T-helper 17 cell (primary cell): ENCODE measurements around the gene LRRC73. TPM values are rescaled to one million over a fixed set of nuclear protein-coding genes. Genes with fewer than 3 reads are reported as not detected.
"Not testable (repeated sequence)": the region's sequence is repeated elsewhere in the genome, so short reads cannot be mapped to it uniquely, and the experiment has no call there.

Experiments
- ATAC-seq: fragments of 150-1000 bp; cut with Tn5 transposase; 2 replicates; pipeline ENCODE4 v1.10.0; 2021; ENCODE audit warnings: mild to moderate bottlenecking, moderate library complexity
- DNase-seq, 3 donors: peaks; one replicate each; pipeline versions ENCODE4 v3.0.0 to v3.0.0-alpha.2; 2020 to 2021
- H3K9me3 ChIP-seq: one replicate; pipeline ENCODE4 v1.7.0; 2013; ENCODE audit warnings: low read length, mild to moderate bottlenecking; ENCODE audit not compliant: control insufficient read depth, poor library complexity, severe bottlenecking
- H3K27ac Mint-ChIP-seq: one replicate; pipeline ENCODE4 v1.8.0; 2022; ENCODE audit warnings: mild to moderate bottlenecking, moderate library complexity, mixed read lengths
- H3K27me3 Mint-ChIP-seq: one replicate; pipeline ENCODE4 v1.8.0; 2022; ENCODE audit warnings: mixed read lengths
- H3K36me3 Mint-ChIP-seq: one replicate; pipeline ENCODE4 v1.8.0; 2022; ENCODE audit warnings: low read depth, mixed read lengths
- H3K4me1 Mint-ChIP-seq: one replicate; pipeline ENCODE4 v1.8.0; 2022; ENCODE audit warnings: mild to moderate bottlenecking, mixed read lengths
- H3K4me3 Mint-ChIP-seq: one replicate; pipeline ENCODE4 v1.8.0; 2022; ENCODE audit warnings: mild to moderate bottlenecking, moderate library complexity, mixed read lengths
- total RNA-seq, 4 donors: library from RNA in 2 of 4; stranded (reverse) in 2 of 4; gene quantifications; one replicate each; pipeline ENCODE4 v1.2.3 and lab custom pipeline; 2022 to 2026

The LRRC73 gene, protein sequence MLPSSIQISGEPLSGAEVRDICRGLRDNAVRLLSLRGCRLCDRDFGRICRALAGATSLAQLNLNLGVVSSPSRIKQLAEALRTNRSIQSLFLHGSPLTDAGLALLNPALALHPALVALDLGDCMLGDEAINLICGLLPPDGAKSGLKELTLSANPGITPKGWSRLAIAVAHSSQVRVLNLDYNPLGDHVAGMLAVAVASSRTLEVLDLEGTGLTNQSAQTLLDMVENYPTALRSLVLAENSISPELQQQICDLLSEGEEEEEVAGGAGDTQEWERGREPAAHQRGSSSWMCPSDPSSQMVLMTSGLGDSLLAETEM
- total RNA-seq (under 1 TPM; 0.37 TPM), total RNA-seq (lab: John Stamatoyannopoulos, UW) (0.30 to 0.35 reads per million in 2 donors)

DNA sequence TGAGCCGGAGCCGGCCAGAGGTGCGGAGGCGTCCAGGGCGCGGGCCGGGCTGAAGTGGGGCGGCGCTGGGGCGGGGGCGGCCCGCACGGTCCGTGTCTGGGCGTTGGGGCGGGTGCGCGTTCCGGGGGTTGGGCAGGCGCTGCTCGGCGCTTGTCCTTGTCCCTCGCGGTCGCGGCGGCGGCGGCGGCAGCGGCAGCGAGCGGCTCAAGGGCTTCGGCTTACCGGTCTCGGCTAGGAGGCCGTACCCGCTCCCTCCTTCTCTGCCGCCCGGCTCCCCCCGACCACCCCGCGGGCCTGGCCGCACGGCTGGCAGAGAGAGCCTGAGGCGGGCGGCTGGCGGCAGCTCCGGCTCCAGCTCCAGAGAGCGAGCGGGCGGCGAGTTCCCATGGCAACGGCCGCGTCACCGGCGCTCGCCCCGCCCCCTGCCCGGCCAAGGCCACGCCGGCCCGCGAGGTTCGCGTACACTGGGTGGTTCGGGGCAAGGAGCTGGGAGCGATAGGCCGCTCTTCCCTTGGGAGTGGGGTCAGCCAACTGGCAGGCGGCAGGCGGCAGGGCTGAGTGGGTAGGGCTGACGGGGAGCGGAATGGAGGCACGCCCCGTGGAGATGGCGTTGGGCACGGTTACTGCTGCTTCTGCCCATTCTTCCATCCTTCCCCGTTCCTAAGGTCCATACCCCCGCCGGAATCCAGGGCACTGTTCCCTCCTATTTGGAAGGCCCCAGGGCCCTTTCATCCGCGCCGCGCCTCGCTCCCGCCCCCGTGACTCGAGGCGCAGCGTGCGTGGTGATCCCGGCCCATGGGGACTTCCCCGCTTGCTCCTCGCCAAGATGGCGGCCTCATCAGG is at the start of gene LRRC73:
LRRC73 (minus strand) TSS at position 363 of the 843 bp plus-strand sequence. CDS start 561 bp downstream, outside the sequence.
- peaks cover 38% of the 10 kb centered on the region for H3K4me1 Mint-ChIP-seq
- ATAC-seq (peak; percentile 81), DNase-seq (peak; percentile 73 to 79 (median 75))
- no peaks in the 10 kb centered on the region for H3K9me3 ChIP-seq
- H3K27me3 Mint-ChIP-seq, result peaks cover 22% of the 10 kb centered on the region
- peaks cover 4% of the 10 kb centered on the region for H3K36me3 Mint-ChIP-seq
- peak within 1 kb of the TSS; percentile 96 for H3K4me3 Mint-ChIP-seq
- peak within 1 kb of the TSS; percentile 94 for H3K27ac Mint-ChIP-seq

DNA sequence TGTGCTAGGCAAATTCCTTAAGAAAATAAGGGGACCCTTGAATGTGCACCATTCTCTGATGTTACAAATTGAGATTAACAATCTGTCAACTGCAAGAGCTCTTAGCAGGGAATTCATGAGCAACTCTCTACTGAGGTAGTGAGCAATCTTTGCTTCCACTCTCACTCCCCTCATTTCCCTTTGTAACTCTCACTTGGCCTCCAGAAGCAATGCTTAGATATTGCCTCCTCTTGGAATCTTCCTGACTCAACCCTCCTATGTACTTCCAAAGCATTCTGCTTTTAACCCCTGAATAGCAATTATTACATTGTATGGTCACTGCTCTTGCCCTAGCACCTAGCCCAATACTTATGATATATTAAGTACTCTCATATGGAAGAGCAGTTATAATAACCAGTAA is 49.2 kb upstream of the LRRC73 start:
- peak overlapping the region; percentile 14 for H3K27ac Mint-ChIP-seq
- ATAC-seq (no peak), DNase-seq (no peak)
- no peaks in the 10 kb centered on the region for H3K9me3 ChIP-seq
- no peaks in the 10 kb centered on the region for H3K27me3 Mint-ChIP-seq
- peaks cover 5% of the 10 kb centered on the region for H3K36me3 Mint-ChIP-seq
- no peak overlapping the region for H3K4me3 Mint-ChIP-seq
- H3K4me1 Mint-ChIP-seq, result no peaks in the 10 kb centered on the region

DNA sequence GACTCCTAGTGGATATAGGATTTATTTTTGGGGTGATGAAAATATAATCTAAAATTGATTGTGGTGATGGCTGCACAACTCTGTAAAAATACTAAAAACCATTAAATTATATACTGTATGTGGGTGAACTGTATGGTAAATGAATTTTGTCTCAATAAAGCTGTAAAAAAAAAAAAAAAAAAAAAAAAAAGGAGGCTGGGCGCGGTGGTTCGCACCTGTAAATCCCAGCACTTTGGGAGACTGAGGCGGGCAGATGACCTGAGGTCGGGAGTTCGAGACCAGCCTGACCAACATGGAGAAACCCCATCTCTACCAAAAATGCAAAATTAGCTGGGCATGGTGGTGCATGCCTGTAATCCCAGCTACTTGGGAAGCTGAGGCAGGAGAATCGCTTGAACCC is 47.5 kb upstream of the LRRC73 start:
- not testable (repeated sequence) for H3K27me3 Mint-ChIP-seq, H3K36me3 Mint-ChIP-seq, H3K4me1 Mint-ChIP-seq, H3K4me3 Mint-ChIP-seq, DNase-seq, ATAC-seq, H3K9me3 ChIP-seq
- H3K27ac Mint-ChIP-seq, result peak overlapping the region; percentile 37

DNA sequence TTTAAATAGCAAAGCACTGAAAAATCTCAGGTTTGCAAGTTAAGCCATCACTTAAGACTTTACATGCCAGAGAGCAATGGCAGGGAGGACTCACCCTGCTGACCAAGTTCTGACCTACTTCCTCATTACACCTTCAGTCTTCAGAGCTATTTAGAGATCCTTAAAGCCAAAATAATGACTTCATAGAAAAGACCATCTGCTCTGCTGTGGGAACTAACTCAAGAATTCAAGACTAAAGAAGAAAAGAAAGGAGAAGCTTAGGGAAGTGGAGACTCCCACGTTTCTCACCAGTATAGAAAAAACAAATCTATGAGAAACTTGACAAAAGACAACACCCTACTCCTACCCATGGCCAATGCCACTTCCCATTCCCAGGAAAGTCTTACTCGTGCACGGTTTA is 37.1 kb upstream of the LRRC73 start:
- ATAC-seq, result no peak
- peaks cover 13% of the 10 kb centered on the region for H3K36me3 Mint-ChIP-seq
- H3K27ac Mint-ChIP-seq, result no peak overlapping the region
- H3K27me3 Mint-ChIP-seq, result no peaks in the 10 kb centered on the region
- H3K4me3 Mint-ChIP-seq, result no peak overlapping the region
- DNase-seq, result no peak
- peaks cover 7% of the 10 kb centered on the region for H3K4me1 Mint-ChIP-seq
- H3K9me3 ChIP-seq, result no peaks in the 10 kb centered on the region

DNA sequence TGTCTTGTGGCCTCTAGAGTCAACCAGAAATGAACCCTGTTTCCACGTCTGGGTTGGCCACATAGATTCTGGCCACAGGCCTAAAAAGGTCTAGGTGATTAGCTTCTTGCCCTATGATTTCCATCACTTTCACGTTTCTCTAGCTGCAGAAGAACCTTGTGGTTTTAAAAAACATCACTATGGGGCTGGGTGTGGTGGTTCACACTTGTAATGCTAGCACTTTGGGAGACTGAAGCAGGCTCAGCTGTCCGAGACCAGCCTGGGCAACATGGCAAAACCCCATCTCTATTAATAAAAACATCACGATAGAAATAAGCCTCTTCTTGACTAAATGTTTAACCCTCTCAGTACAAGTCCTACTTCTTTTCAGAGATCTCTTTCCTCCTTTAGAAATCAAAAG is 34.3 kb upstream of the LRRC73 start:
- no peak for ATAC-seq
- no peak for DNase-seq
- Mint-ChIP-seq H3K4me1 (peaks cover 3% of the 10 kb centered on the region), H3K36me3 (peaks cover 8% of the 10 kb centered on the region), H3K4me3 (no peak overlapping the region), H3K27me3 (no peaks in the 10 kb centered on the region), H3K27ac (no peak overlapping the region)
- no peaks in the 10 kb centered on the region for H3K9me3 ChIP-seq

DNA sequence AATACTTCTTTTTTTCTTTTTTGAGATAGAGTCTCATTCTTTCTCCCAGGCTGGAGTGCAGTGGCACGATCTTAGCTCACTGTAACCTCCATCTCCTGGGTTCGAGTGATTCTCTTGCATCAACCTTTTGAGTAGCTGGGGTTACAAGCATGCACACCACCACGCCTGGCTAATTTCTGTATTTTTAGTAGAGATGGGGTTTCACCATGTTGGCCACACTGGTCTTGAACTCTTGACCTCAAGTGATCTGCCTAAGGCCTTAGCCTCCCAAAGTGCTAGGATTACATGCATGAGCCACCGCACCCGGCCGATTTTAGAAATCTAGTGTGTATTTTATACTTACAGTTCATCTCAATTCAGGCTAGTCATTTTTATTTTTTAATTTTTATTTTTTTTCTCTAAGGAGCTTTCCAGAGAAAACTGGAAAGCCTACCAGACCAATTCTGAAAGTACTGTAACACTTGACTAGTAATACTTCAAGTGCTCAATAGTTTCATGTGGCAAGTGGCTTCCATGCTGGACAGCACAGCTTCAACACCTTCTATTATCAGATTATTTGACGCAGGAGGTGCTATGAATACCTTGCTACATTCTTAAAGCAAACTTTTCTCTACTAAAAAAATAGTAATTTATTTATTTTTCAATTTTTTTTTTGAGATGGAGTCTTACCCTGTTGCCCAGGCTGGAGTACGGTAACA is 31.8 kb upstream of the LRRC73 start:
- Mint-ChIP-seq H3K27me3 (no peaks in the 10 kb centered on the region), H3K36me3 (peaks cover 7% of the 10 kb centered on the region), H3K27ac (peak overlapping the region; percentile 41), H3K4me1 (peaks cover 3% of the 10 kb centered on the region), H3K4me3 (no peak overlapping the region)
- ATAC-seq (no peak), DNase-seq (no peak)
- H3K9me3 ChIP-seq, result no peaks in the 10 kb centered on the region

DNA sequence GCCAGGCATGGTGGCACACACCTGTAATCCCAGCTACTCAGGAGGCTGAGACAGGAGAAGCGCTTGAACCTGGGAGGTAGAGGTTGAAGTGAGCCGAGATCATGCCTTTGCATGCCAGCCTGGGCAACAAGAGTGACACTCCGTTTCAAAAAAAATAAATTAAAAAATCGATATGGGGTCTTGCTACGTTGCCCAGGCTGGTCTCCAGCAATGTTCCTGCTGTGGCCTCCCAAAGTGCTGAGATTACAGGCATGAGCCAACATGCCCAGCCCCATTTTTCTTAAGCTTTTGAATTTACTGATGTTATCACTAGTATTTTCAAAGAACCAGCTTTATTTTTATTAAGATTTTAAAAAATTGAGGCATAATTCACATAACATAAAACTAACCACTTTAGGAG is 30.4 kb upstream of the LRRC73 start:
- DNase-seq (no peak), ATAC-seq (no peak)
- Mint-ChIP-seq H3K4me3 (no peak overlapping the region), H3K4me1 (peaks cover 3% of the 10 kb centered on the region), H3K36me3 (peaks cover 7% of the 10 kb centered on the region), H3K27ac (no peak overlapping the region), H3K27me3 (no peaks in the 10 kb centered on the region)
- H3K9me3 ChIP-seq, result no peaks in the 10 kb centered on the region

DNA sequence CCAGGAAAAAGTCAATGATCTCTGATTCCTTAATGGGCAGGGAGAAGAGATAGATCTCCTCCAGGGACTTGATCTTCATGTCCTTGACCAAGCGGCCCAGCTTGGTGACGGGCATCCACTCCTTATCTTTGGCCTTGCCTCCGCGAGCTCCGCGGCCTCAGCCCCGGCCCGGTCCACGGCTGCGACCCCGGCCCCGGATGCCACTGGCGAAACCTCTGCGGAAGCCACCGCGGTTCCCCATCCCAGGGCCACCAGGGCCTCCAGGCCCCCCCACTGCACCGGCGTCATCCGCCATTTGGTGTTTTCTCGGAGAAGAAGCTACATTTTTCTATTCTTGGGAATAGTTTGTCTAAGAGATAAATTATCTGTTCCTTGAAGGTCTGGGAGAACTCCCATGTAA is 29.3 kb upstream of the LRRC73 start:
- not testable (repeated sequence) for H3K27ac Mint-ChIP-seq, DNase-seq, ATAC-seq, H3K4me3 Mint-ChIP-seq, H3K27me3 Mint-ChIP-seq, H3K4me1 Mint-ChIP-seq, H3K36me3 Mint-ChIP-seq, H3K9me3 ChIP-seq

DNA sequence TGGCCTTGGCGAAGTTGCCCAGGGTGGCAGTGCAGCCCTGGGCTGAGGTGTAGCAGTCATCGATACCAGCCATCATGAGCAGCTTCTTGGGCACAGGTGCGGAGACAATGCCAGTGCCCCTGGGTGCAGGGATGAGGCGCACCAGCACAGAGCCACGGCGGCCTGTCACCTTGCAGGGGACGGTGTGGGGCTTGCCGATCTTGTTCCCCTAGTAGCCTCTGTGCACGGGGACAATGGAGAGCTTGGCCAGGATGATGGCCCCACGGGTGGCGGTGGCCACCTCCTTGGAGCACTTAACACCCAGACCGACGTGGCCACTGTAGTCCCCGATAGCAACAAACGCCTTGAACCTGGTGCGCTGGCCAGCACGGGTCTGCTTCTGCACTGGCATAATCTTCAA is 28.8 kb upstream of the LRRC73 start:
- H3K4me3 Mint-ChIP-seq, H3K27ac Mint-ChIP-seq, ATAC-seq, H3K27me3 Mint-ChIP-seq, H3K4me1 Mint-ChIP-seq, DNase-seq, H3K9me3 ChIP-seq, H3K36me3 Mint-ChIP-seq: not testable (repeated sequence)

DNA sequence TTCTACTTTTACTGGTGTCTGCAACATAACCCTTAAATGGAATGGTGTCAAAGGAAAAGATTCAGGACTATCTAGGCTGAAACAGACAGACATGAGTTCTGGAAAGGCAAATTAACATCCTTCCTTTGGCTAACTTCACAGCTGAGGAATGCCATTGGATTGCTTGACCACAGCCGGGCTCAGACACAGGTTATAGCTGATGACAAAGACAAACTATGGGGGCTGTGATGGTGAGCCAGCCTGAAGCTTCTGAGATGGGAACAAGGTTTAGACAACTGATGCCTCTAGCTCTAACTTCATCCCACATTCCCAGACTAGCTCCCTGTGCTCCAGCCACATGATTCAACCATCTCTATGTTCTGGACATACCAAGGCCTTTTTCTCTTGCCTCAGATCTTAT is 22.1 kb upstream of the LRRC73 start:
- no peak for ATAC-seq
- Mint-ChIP-seq H3K36me3 (peaks cover 3% of the 10 kb centered on the region), H3K27me3 (no peaks in the 10 kb centered on the region), H3K27ac (no peak overlapping the region), H3K4me3 (no peak overlapping the region), H3K4me1 (no peaks in the 10 kb centered on the region)
- DNase-seq, result no peak
- no peaks in the 10 kb centered on the region for H3K9me3 ChIP-seq

DNA sequence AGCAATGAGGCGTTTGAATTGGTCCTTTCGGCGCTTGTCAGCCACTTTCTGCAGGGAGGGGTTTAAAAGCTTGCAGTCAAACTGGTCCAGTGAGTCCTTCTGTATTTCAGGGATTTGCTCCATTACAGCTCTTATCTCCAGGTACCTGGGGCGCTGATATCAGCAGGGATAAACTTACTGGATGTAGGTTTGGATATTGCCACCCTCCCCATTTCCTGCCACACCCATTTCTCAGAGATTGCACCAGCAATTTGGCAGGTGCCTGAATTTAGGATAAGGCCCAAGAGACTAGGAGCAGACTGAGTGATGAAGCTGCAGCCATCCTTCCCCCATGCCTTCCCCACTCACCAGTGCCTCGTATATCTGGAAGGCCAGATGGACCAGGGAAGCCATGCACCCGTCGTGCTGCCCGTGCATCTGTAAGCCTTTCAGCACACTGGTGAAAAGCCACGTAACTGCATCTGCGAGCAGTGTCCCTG is 14.4 kb upstream of the LRRC73 start:
- Mint-ChIP-seq H3K4me3 (no peak overlapping the region), H3K36me3 (peaks cover 7% of the 10 kb centered on the region), H3K27me3 (no peaks in the 10 kb centered on the region), H3K27ac (peak overlapping the region; percentile 84), H3K4me1 (peaks cover 7% of the 10 kb centered on the region)
- no peaks in the 10 kb centered on the region for H3K9me3 ChIP-seq
- DNase-seq (no peak), ATAC-seq (no peak)

DNA sequence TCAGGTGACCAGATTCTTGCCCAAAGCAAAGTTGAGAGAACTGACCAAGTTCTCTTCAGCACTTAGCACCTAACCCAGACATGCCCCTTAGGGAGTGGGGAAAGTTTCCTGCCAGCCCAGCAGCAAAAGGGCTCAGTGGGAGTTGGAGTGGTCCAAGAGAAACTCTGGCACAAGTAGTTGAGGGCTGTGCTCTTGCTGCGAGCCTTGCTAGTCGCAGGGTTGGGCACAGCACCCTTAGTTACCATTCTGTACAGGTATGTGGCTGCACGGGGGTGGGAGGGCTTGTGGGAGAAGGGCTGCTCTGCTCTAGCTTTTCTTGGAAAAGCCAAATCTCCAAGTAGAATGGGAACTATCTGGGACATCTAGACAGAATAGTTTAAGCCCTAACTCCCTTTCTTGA is 13.1 kb upstream of the LRRC73 start:
- Mint-ChIP-seq H3K36me3 (peaks cover 7% of the 10 kb centered on the region), H3K27ac (no peak overlapping the region), H3K27me3 (no peaks in the 10 kb centered on the region), H3K4me1 (peaks cover 7% of the 10 kb centered on the region), H3K4me3 (no peak overlapping the region)
- ATAC-seq (peak; percentile 14), DNase-seq (no peak)
- no peaks in the 10 kb centered on the region for H3K9me3 ChIP-seq
